ENCODE data around the gene SPTY2D1.

DNA sequence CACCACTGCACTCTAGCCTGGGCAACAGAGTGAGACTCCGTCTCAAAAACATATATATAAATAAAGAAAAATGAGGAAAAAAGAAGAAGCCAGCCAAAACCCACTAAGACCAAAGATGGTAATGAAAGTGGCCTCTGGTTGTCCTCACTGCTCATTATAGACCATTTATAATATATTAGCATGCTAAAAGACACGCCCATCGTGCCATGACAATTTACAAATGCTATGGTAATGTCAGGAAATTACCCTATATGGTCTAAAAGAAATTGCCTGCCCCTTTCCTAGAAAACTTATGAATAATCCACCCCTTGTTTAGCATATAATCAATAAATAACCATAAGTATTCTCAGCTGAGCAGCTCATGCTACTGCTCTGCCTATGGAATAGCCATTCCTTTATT lies 48.3 kb upstream of the SPTY2D1 start:
- TF ChIP-seq, protein P1, sequence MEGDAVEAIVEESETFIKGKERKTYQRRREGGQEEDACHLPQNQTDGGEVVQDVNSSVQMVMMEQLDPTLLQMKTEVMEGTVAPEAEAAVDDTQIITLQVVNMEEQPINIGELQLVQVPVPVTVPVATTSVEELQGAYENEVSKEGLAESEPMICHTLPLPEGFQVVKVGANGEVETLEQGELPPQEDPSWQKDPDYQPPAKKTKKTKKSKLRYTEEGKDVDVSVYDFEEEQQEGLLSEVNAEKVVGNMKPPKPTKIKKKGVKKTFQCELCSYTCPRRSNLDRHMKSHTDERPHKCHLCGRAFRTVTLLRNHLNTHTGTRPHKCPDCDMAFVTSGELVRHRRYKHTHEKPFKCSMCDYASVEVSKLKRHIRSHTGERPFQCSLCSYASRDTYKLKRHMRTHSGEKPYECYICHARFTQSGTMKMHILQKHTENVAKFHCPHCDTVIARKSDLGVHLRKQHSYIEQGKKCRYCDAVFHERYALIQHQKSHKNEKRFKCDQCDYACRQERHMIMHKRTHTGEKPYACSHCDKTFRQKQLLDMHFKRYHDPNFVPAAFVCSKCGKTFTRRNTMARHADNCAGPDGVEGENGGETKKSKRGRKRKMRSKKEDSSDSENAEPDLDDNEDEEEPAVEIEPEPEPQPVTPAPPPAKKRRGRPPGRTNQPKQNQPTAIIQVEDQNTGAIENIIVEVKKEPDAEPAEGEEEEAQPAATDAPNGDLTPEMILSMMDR (IDR thresholded peaks at IDR 0.05; ENCODE audit: low read depth, low read length, poor library complexity, severe bottlenecking), result no peak
- no peak for TF ChIP-seq EZH2phosphoT487 (IDR thresholded peaks at IDR 0.05; ENCODE audit: borderline replicate concordance, low read length)

All from DOHH2 (cell line).